Keratinocyte (primary cell): Measurements from ENCODE around the gene KCNC3.

Experiments
- EZH2 ChIP-seq: IDR thresholded peaks from one replicate; pipeline ENCODE4 v1.6.1; 2012; ENCODE audit warnings: inconsistent platforms, mild to moderate bottlenecking, low read length, moderate library complexity
- TF ChIP-seq, protein P1 (sequence below), 3 experiments: IDR thresholded peaks in 1 of 3; conservative IDR thresholded peaks in 1 of 3; optimal IDR thresholded peaks in 1 of 3; 2 replicates in 2 of 3; 3 replicates in 1 of 3; pipeline versions ENCODE3 to v1.5.1; 2011; ENCODE audit warnings: low read length in 3 of 3, mild to moderate bottlenecking in 3 of 3, moderate library complexity in 2 of 3, control low read depth in 1 of 3, inconsistent platforms in 1 of 3; ENCODE audit not compliant: insufficient read depth in 2 of 3; ENCODE audit errors: extremely low read depth in 1 of 3

GRCh38 chr19:50325310-50326100 lies 3.7 kb downstream of the KCNC3 start:
- TF ChIP-seq, protein P1, sequence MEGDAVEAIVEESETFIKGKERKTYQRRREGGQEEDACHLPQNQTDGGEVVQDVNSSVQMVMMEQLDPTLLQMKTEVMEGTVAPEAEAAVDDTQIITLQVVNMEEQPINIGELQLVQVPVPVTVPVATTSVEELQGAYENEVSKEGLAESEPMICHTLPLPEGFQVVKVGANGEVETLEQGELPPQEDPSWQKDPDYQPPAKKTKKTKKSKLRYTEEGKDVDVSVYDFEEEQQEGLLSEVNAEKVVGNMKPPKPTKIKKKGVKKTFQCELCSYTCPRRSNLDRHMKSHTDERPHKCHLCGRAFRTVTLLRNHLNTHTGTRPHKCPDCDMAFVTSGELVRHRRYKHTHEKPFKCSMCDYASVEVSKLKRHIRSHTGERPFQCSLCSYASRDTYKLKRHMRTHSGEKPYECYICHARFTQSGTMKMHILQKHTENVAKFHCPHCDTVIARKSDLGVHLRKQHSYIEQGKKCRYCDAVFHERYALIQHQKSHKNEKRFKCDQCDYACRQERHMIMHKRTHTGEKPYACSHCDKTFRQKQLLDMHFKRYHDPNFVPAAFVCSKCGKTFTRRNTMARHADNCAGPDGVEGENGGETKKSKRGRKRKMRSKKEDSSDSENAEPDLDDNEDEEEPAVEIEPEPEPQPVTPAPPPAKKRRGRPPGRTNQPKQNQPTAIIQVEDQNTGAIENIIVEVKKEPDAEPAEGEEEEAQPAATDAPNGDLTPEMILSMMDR (optimal IDR thresholded peaks at IDR 0.05 in 1 of 3, IDR thresholded peaks at IDR 0.05 in 1 of 3, conservative IDR thresholded peaks at IDR 0.05 in 1 of 3; ENCODE audit: extremely low read depth in 1 of 3, insufficient read depth in 2 of 3, low read length in 3 of 3): no peak
- no peak for TF ChIP-seq EZH2
